Stimulated activated naive CD8-positive, alpha-beta T cell treated with anti-CD3 and anti-CD28 coated beads, Interleukin-15, Interleukin-2, amounts not matched to agents 100 ng/mL and 50 ng/mL, for 24 hours (primary cell): ENCODE data around the gene FAF1.

ENCODE experiments used
- H3K27ac Mint-ChIP-seq: one replicate; pipeline ENCODE4 v1.8.0; 2021; ENCODE audit warnings: mild to moderate bottlenecking, mixed read lengths
- H3K27me3 Mint-ChIP-seq: one replicate; pipeline ENCODE4 v1.8.0; 2021; ENCODE audit warnings: mixed read lengths
- H3K36me3 Mint-ChIP-seq: one replicate; pipeline ENCODE4 v1.8.0; 2021; ENCODE audit warnings: low read depth, mixed read lengths
- H3K4me1 Mint-ChIP-seq: one replicate; pipeline ENCODE4 v1.8.0; 2021; ENCODE audit warnings: low read depth, mixed read lengths
- H3K4me3 Mint-ChIP-seq: one replicate; pipeline ENCODE4 v1.8.0; 2021; ENCODE audit warnings: mild to moderate bottlenecking, mixed read lengths
- H3K9me3 Mint-ChIP-seq: one replicate; pipeline ENCODE4 v1.8.0; 2021; ENCODE audit warnings: mixed read lengths

The FAF1 gene

DNA sequence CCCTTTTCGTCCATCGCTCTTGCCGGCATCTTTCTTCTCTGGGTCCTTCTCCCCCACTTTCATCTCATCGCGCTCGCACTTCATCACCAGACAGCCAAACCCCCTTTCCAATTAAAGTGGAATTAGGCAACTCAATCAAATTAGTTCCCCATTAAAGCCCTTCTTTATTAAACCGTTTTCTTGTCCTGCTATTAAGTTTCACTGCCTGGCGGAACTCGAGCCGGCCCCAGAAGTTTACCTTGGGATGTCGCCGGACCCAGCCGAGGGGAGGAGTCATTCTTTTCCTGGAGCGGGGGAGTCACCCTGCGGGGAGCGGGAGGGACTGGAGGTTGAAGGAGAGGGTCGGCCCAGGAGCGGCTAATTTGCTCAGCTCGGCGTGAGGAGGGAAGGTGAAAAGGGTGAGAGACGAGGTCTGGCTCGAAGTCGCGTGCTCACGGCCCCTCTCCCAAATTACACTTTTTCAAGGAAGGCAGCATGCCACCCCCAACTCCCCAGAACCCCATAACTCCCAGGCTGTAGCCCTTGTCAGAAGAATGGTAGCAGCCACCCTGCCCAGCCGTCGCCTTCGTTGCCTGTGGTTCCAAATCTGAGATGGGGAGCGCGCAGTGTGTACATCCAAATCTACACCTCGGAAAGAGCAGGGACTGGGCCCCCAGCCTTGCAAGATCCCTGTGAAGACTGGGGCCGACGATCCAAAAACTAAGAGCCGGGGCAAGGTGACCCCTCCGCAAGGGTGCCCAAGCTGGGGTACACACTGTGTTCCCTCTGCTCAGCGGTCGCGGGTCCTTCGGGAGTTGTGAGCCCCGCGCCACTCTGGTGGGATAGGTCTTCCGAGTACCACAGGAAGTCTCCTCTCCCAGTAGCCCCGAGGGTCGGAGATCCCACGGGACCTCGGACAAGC lies 543.3 kb downstream of the FAF1 start:
- Mint-ChIP-seq H3K4me3 (peak overlapping the region; percentile 2), H3K9me3 (peaks cover 6% of the 10 kb centered on the region), H3K4me1 (peaks cover 31% of the 10 kb centered on the region), H3K27ac (peak overlapping the region; percentile 41), H3K27me3 (peaks cover 72% of the 10 kb centered on the region), H3K36me3 (no peaks in the 10 kb centered on the region)

DNA sequence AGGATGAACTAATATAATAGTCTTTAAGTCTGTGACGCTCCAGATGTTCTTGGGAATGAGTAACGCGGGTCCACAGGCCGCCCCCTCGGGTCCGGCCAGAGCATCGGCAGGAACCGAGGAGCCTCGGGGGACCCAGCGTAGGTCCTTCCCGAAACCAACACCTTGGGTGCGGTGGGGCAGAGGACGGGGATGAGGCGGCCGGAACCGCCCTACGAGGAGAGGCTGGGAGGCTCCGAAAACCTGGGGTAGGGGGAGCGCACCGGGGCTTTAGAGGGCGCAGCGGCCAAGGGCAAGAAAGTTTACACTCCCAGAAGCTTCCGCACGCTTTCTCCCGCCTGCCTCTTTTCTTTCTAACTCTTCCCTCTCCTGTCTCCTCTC lies 543.9 kb downstream of the FAF1 start:
- H3K4me1 Mint-ChIP-seq = peaks cover 28% of the 10 kb centered on the region
- peak overlapping the region; percentile 2 for H3K4me3 Mint-ChIP-seq
- H3K27me3 Mint-ChIP-seq = peaks cover 69% of the 10 kb centered on the region
- H3K27ac Mint-ChIP-seq = peak overlapping the region; percentile 41
- H3K36me3 Mint-ChIP-seq = no peaks in the 10 kb centered on the region
- peaks cover 6% of the 10 kb centered on the region for H3K9me3 Mint-ChIP-seq

DNA sequence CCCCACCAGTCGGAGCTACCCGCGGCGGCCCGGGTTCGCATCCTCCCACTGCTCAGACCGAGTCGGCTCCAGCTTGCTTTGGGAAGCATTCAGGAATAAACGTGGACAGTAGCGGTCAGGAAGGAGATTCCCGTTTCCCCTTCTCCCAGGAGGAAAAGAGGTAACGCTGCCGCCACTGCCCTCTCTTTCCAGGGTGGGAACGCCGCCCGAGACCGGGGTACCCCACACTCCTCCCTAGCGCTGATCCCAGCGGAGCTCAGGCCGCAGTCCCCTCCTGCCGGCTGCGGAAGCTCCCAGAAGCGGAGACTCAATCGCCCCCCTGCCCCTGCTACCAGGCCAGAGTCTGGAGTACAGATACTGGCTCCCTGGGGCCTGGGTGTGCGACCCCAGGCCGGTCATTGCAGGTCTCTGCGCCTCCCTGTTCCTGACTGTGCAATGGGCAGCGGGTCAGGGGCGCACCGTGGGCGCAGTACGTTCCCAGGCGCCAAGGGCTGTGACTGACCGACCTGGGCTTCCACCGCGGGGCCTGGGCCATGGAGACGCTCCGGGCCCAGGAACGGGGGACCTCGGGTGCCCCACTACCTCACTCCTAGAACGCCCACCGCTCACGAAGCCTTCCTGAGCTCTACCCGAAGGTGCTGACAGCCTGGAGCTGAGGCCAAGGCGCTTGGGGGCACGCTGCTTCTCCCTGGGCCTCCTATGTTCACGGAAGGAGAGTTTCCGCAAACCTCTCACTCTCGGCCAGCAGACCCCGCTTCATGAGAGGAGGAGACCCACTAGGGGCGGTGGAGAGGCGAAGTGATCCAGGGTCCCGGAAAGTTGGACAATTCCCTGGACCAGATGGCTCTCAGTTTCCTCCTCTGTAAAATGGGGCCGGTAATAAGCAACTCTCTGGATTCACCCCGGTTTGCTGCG lies 544.6 kb downstream of the FAF1 start:
- Mint-ChIP-seq H3K4me3 (no peak overlapping the region), H3K27me3 (peaks cover 71% of the 10 kb centered on the region), H3K27ac (no peak overlapping the region), H3K9me3 (peaks cover 6% of the 10 kb centered on the region), H3K36me3 (no peaks in the 10 kb centered on the region), H3K4me1 (peaks cover 27% of the 10 kb centered on the region)

DNA sequence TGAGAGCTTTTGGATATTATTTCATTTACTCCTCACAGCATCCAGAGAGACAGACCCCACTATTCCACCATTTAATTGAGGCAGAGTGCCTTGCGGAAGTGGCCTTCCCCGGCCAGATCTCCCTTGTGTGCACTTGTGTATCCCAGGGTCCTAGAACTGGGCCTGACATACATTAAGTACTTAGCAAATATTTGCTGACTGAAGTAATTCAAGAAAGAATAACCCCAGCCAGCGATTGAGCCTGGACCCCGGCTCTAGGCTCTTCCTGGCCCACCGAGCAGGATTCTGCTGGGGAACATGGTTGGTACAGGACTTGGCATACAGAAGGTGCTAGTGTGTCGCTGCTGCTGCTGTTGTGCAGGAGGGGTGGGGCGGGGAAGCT lies 545.2 kb downstream of the FAF1 start:
- H3K4me3 Mint-ChIP-seq = no peak overlapping the region

DNA sequence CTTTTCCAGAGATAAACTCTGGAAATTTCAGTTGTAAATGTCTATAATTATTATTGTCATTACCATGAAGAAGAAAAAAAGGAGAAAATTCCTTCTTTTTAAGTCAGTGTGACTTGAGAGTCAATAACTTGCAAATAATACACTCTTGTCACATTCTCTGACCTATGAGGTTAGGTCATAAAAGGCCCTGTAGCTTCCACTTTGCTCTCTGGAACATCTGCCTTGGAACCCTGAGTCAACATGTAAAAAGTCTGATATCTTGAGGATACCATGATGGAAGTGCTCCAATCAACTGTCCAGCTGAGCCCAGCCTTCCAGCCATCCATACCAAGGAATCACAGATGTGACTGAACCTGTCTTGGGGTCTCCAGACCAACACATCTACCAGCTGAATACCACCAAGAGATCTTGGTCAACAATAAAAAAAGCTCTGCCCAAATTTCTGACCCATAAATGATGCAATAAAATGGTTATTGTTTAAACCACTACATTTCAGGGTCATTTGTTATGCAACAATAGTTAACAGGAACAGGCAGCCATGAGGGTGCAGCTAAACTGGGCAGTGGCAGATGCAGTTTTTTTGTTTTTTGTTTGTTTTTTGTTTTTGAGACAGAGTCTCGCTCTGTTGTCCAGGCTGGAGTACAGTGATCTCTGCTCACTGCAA lies 547.1 kb downstream of the FAF1 start:
- no peaks in the 10 kb centered on the region for H3K36me3 Mint-ChIP-seq
- no peak overlapping the region for H3K27ac Mint-ChIP-seq
- H3K9me3 Mint-ChIP-seq = peaks cover 6% of the 10 kb centered on the region
- H3K4me3 Mint-ChIP-seq = no peak overlapping the region
- peaks cover 72% of the 10 kb centered on the region for H3K27me3 Mint-ChIP-seq
- peaks cover 10% of the 10 kb centered on the region for H3K4me1 Mint-ChIP-seq

More for the DNA sequence above, 545.2 kb downstream of the FAF1 start:
- Mint-ChIP-seq H3K27ac (no peak overlapping the region), H3K27me3 (peaks cover 70% of the 10 kb centered on the region), H3K36me3 (no peaks in the 10 kb centered on the region), H3K4me1 (peaks cover 20% of the 10 kb centered on the region), H3K9me3 (peaks cover 6% of the 10 kb centered on the region)

DNA sequence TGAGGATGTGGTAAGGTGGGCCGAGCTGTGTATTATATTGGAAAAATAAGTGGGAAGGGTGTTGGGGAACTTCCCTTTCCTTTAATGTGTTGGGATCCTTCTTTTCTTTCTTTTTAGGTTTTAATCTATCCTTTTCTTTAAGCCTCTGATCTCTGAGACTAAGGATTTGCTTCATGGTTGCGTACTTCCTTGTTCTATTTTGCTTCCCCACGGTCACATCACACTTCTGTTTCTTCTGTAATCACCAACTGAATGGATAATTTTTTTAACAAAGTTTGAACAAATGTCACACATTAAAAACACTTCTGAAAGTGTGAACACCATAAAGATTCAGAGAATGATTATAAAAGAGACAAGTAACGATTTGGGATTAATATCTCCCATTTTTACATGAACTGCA lies 554.3 kb downstream of the FAF1 start:
- H3K9me3 Mint-ChIP-seq = no peaks in the 10 kb centered on the region
- no peak overlapping the region for H3K27ac Mint-ChIP-seq
- H3K27me3 Mint-ChIP-seq = peaks cover 58% of the 10 kb centered on the region
- H3K4me1 Mint-ChIP-seq = no peaks in the 10 kb centered on the region
- H3K4me3 Mint-ChIP-seq = no peak overlapping the region
- no peaks in the 10 kb centered on the region for H3K36me3 Mint-ChIP-seq

DNA sequence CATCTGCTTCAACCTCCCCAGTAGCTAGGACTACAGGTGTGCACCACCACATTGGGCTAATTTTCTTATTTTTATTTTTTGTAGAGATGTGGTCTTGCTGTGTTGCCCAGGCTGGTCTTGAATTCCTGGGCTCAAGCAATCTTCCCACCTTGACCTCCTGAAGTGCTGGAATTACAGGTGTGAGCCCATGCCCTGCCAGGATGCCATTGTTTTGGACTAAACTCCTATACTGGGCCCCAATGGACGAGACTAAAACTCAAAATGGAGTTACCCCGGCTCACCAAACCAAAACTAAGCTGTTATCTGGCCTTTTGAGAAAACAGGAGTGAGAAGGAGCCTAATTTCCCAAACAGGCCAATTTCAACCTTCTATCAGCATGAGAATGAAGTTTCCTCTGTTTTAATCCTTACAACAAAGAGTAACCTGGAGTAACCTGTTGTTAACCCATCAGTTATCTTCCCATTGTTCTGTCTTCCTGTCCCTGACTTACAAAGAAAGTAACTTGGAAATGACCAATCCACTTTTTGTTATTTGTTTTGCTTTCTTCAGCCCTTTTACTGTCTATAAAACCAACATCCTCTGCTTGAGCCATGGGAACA lies 566.4 kb downstream of the FAF1 start:
- Mint-ChIP-seq H3K36me3 (no peaks in the 10 kb centered on the region), H3K27ac (no peak overlapping the region)

More for the DNA sequence above, 566.4 kb downstream of the FAF1 start:
- Mint-ChIP-seq H3K4me3 (no peak overlapping the region), H3K27me3 (peaks cover 24% of the 10 kb centered on the region), H3K4me1 (no peaks in the 10 kb centered on the region), H3K9me3 (no peaks in the 10 kb centered on the region)
